Psoas muscle (tissue), 8 donors: ENCODE measurements around the gene CHCHD1. TPM values are rescaled to one million over a fixed set of nuclear protein-coding genes. Genes with fewer than 3 reads are reported as not detected.

Experiments
- ATAC-seq, 4 donors: fragments of 200-7000 bp; cut with Tn5 transposase; one replicate each; pipeline ENCODE4 v1.9.1; 2020; ENCODE audit warnings: moderate library complexity in 3 of 4, mild to moderate bottlenecking in 2 of 4
- DNase-seq, 2 donors: peaks; one replicate each; pipeline ENCODE4 v3.0.0-alpha.2; 2020
- H3K27ac ChIP-seq: fragments of 200-600 bp; one replicate; pipeline ENCODE4 v1.8.0; 2022
- H3K27me3 ChIP-seq, 3 donors: fragments of 200-600 bp in 1 of 3; one replicate each; pipeline versions ENCODE4 v1.6.1 to v1.8.0; 2013 to 2022; ENCODE audit warnings: low read length in 2 of 3, mild to moderate bottlenecking in 2 of 3, moderate library complexity in 1 of 3; ENCODE audit not compliant: insufficient read depth in 3 of 3
- H3K36me3 ChIP-seq, 2 donors: fragments of 200-600 bp in 1 of 2; one replicate each; pipeline versions ENCODE4 v1.6.1 to v1.8.0; 2013 to 2022; ENCODE audit warnings: low read depth in 1 of 2, mild to moderate bottlenecking in 1 of 2, moderate library complexity in 1 of 2; ENCODE audit not compliant: insufficient read depth in 1 of 2
- H3K4me1 ChIP-seq: fragments of 200-600 bp; one replicate; pipeline ENCODE4 v1.8.0; 2022
- H3K4me3 ChIP-seq: fragments of 200-600 bp; one replicate; pipeline ENCODE4 v1.8.0; 2022; ENCODE audit warnings: mild to moderate bottlenecking
- H3K9me3 ChIP-seq: fragments of 200-600 bp; one replicate; pipeline ENCODE4 v1.8.0; 2022
- CTCF ChIP-seq: fragments of 200-600 bp; IDR thresholded peaks from one replicate; pipeline ENCODE4 v1.8.0; 2022; ENCODE audit warnings: antibody characterized with exemption
- WGBS, 3 donors: extraction: QIAGEN DNeasy Blood & Tissue Kit; methylation state at CpG; one replicate each; pipeline versions ENCODE4 v1.1.6 to v1.1.7; 2013; 5-methylcytosine and 5-hydroxymethylcytosine counted together
- intact Hi-C, 2 donors: fragments of 100-400 bp; cut with DNase I; formaldehyde crosslinking; loops; one replicate each; pipeline versions ENCODE4 v1.11.0 to v1.14.2; 2022
- polyA plus RNA-seq, 3 donors: library from polyadenylated mRNA; stranded (reverse); fragments of 200-250 nt; gene quantifications; one replicate each; pipeline ENCODE4 v1.2.3, GENCODE V29; 2013
- total RNA-seq, 4 donors: library from RNA; stranded (reverse); fragmentation: NEBNext Ultra II Directional in 2 of 4; extraction: Animal tissue kit (Norgen Biotek cat#: 25700) in 2 of 4; gene quantifications; one replicate each; pipeline versions ENCODE4 v1.2.1 to v1.2.4, GENCODE V29; 2021 to 2023
- donor health status: healthy with polysubstance abuse.
- donor health status: DM: no; HTN: no; CAD: no; lungs with moderate emphysema.
- donor health status: Bipolar disorder and iron deficiency.
- donor health status: healthy.
- donor health status: DM: yes; HTN: yes; CAD: no.
- donor health status: DM: no; HTN: no; CAD: no.
- donor health status: DM: no; HTN: no; CAD: no.
- donor health status: DM: yes; HTN: yes; CAD: no.

CHCHD1 gene
- total and polyA plus RNA-seq, 7 donors: 19.9 to 98.7 (median 30.9) TPM

- ATAC-seq: peak in 3 of 4 donors; percentile 21 to 39 (median 23)
Measured at GRCh38 chr10:73816917-73817729, 35.3 kb downstream of the CHCHD1 start.

DNA sequence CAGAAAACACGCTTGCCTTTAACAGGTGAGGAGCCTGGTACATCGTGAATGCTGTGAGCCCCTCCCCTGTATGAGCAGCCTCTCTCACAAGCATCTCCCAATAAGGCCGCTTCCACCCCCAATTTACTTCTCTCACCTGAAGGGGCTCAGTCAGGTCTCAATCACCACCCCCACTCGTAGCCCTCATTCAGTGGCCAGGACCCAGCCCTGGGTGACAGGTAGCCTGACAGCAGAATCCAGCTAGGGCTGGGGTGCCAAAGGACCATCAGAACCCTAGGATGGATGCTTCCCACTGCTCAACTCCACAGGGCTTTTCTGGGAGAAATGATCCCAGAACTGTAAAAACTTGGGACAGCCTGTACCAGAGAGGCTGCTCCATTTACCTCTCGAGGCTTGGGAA is 36.0 kb downstream of the CHCHD1 start:
- Histone ChIP-seq H3K4me1 (peaks cover 8% of the 10 kb centered on the region), H3K27ac (no peak overlapping the region), H3K36me3 (peaks cover 3 to 79% of the 10 kb centered on the region in 2 donors)

More at GRCh38 chr10:73816917-73817729, 35.3 kb downstream of the CHCHD1 start:
- WGBS, 3 donors: 78 to 86% (median 79%) methylated on average over 10 of the region's 10 CpGs
- Histone ChIP-seq H3K9me3 (no peaks in the 10 kb centered on the region), H3K36me3 (peaks cover 3 to 77% of the 10 kb centered on the region in 2 donors), H3K4me3 (no peak overlapping the region), H3K27ac (peak overlapping the region; percentile 58), H3K27me3 (no peaks in the 10 kb centered on the region), H3K4me1 (peaks cover 11% of the 10 kb centered on the region)
- no peak for DNase-seq
- intact Hi-C loops: no loop called here
- no peak for TF ChIP-seq CTCF

GRCh38 chr10:73818402-73818801 is 36.6 kb downstream of the CHCHD1 start:
- DNase-seq (no peak), ATAC-seq (no peak)
- H3K27me3 ChIP-seq: no peaks in the 10 kb centered on the region
- H3K27ac ChIP-seq: peak overlapping the region; percentile 4
- peaks cover 8% of the 10 kb centered on the region for H3K4me1 ChIP-seq
- no peaks in the 10 kb centered on the region for H3K9me3 ChIP-seq
- no peak overlapping the region for H3K4me3 ChIP-seq
- H3K36me3 ChIP-seq: peaks cover 3 to 81% of the 10 kb centered on the region in 2 donors
- intact Hi-C loops: no loop called here
- TF ChIP-seq CTCF: no peak
- WGBS, 3 donors: 78 to 92% (median 87%) methylated on average over 10 of the region's 10 CpGs

More for the DNA sequence above, 36.0 kb downstream of the CHCHD1 start:
- 82 to 91% (median 91%) methylated on average over 5 of the region's 5 CpGs for WGBS, 3 donors
- Histone ChIP-seq H3K4me3 (no peak overlapping the region), H3K27me3 (no peaks in the 10 kb centered on the region), H3K9me3 (no peaks in the 10 kb centered on the region)
- DNase-seq (no peak), ATAC-seq (no peak)
- no peak for TF ChIP-seq CTCF
- intact Hi-C loops: no loop called here

DNA sequence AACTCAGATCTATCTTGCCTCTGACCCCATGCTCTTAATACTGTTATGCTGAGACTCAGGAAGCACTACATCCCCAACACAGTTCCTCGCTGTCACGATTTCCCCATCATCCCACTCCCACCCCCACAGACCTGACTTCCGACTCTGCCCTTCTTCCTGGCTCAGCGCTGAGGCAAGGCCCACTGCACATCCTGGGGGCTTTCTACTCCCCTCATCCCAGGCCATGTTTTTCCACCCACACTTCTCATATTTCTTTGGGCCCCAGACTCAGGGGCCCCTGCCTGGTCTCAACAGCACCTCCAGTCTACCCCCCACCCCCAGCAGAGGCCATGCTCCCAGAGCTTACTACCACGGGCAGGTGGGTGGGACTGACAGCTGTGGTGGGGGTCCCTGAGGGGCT is 37.2 kb downstream of the CHCHD1 start:
- ATAC-seq: peak in 1 of 4 donors; percentile 4
- 60 to 72% (median 63%) methylated on average over 5 of the region's 5 CpGs for WGBS, 3 donors
- Histone ChIP-seq H3K4me1 (peaks cover 8% of the 10 kb centered on the region), H3K27me3 (no peaks in the 10 kb centered on the region), H3K4me3 (no peak overlapping the region), H3K27ac (peak overlapping the region; percentile 75), H3K9me3 (no peaks in the 10 kb centered on the region), H3K36me3 (peaks cover 3 to 81% of the 10 kb centered on the region in 2 donors)
- no peak for TF ChIP-seq CTCF
- DNase-seq: no peak
- intact Hi-C loops: no loop called here
